Neural cell (in vitro differentiated cells): ENCODE measurements around the gene DIAPH1. TPM values are rescaled to one million over a fixed set of nuclear protein-coding genes. Genes with fewer than 3 reads are reported as not detected.

ENCODE experiments used
- H2AFZ ChIP-seq: fragments of 200-600, 300-800 bp; sonication (generic), shearing (Covaris generic); 2 replicates; pipeline ENCODE4 v1.6.0; 2014; ENCODE audit warnings: low read depth, mild to moderate bottlenecking, antibody characterized with exemption, low read length, moderate library complexity
- H3F3A ChIP-seq: fragments of 200-600 bp; shearing (Covaris generic); 2 replicates; pipeline ENCODE4 v1.6.1; 2016; ENCODE audit warnings: mild to moderate bottlenecking, moderate library complexity, mixed read lengths, antibody characterized with exemption, low read length; ENCODE audit not compliant: insufficient read depth, poor library complexity, severe bottlenecking
- H3K27ac ChIP-seq: fragments of 200-600, 300-800 bp; sonication (generic), shearing (Covaris generic); 2 replicates; pipeline ENCODE4 v1.5.1; 2014; ENCODE audit warnings: mild to moderate bottlenecking, low read length, moderate library complexity
- H3K27me3 ChIP-seq: fragments of 300-800, 200-600 bp; sonication (generic), shearing (Covaris generic); 2 replicates; pipeline ENCODE4 v1.6.0; 2014; ENCODE audit warnings: mild to moderate bottlenecking, low read depth, low read length, moderate library complexity; ENCODE audit not compliant: insufficient read depth
- H3K36me3 ChIP-seq: fragments of 300-800, 200-600 bp; sonication (generic), shearing (Covaris generic); 2 replicates; pipeline ENCODE4 v1.5.1; 2014; ENCODE audit warnings: mild to moderate bottlenecking, antibody characterized with exemption, low read length, moderate library complexity; ENCODE audit not compliant: insufficient read depth
- H3K4me2 ChIP-seq: fragments of 300-800, 200-600 bp; sonication (generic), shearing (Covaris generic); 2 replicates; pipeline ENCODE4 v1.6.0; 2014; ENCODE audit warnings: mild to moderate bottlenecking, low read length
- H3K4me3 ChIP-seq: fragments of 300-800, 200-600 bp; sonication (generic), shearing (Covaris generic); 2 replicates; pipeline ENCODE4 v1.5.1; 2014; ENCODE audit warnings: mild to moderate bottlenecking, low read length, moderate library complexity
- H3K79me2 ChIP-seq: fragments of 200-600 bp; shearing (Covaris generic); replicated peaks from 2 replicates; pipeline ENCODE4 v1.6.0; 2014; ENCODE audit warnings: mild to moderate bottlenecking, low read length, moderate library complexity; ENCODE audit not compliant: insufficient read depth
- H3K9ac ChIP-seq: fragments of 300-800, 200-600 bp; sonication (generic), shearing (Covaris generic); 2 replicates; pipeline ENCODE4 v1.6.1; 2016; ENCODE audit warnings: mild to moderate bottlenecking, low read length, mixed read lengths
- H3K9me2 ChIP-seq: fragments of 200-600 bp; shearing (Covaris generic); 2 replicates; pipeline ENCODE4 v1.6.1; 2016; ENCODE audit warnings: mild to moderate bottlenecking, low read length, mixed read lengths; ENCODE audit not compliant: insufficient read depth
- H3K9me3 ChIP-seq: fragments of 200-600, 300-800 bp; sonication (generic), shearing (Covaris generic); 2 replicates; pipeline ENCODE4 v1.6.1; 2016; ENCODE audit warnings: mild to moderate bottlenecking, mixed run types, low read length, moderate library complexity, mixed read lengths
- H4K20me1 ChIP-seq: fragments of 200-600 bp; shearing (Covaris generic); 2 replicates; pipeline ENCODE4 v1.6.1; 2016; ENCODE audit warnings: mild to moderate bottlenecking, mixed run types; ENCODE audit not compliant: insufficient read depth
- CTCF ChIP-seq: fragments of 450-650 bp; IDR thresholded peaks from 2 replicates; pipeline ENCODE4 v1.5.1; 2014; ENCODE audit warnings: antibody characterized with exemption, mild to moderate bottlenecking, moderate library complexity; ENCODE audit not compliant: poor library complexity, severe bottlenecking
- EZH2 ChIP-seq: fragments of 200-600, 300-800 bp; shearing (Covaris generic), sonication (generic); IDR thresholded peaks from 2 replicates; pipeline ENCODE4 v1.6.1; 2014; ENCODE audit warnings: antibody characterized with exemption, low read length, borderline replicate concordance, mild to moderate bottlenecking; ENCODE audit not compliant: insufficient read depth, poor library complexity, severe bottlenecking
- MXI1 ChIP-seq: fragments of 450-650 bp; conservative IDR thresholded peaks from 2 replicates; pipeline ENCODE4 v1.6.1; 2014; ENCODE audit warnings: antibody characterized with exemption, mild to moderate bottlenecking; ENCODE audit not compliant: poor library complexity, severe bottlenecking
- POLR2AphosphoS5 ChIP-seq: IDR thresholded peaks from 2 replicates; pipeline ENCODE4 v1.6.1; 2012
- RAD21 ChIP-seq: fragments of 450-650 bp; conservative IDR thresholded peaks from 2 replicates; pipeline ENCODE4 v1.6.1; 2014; ENCODE audit warnings: antibody characterized with exemption, mild to moderate bottlenecking, moderate library complexity
- REST ChIP-seq: IDR thresholded peaks from 2 replicates; pipeline ENCODE4 v1.6.1; 2012; ENCODE audit warnings: borderline replicate concordance
- SMC3 ChIP-seq: fragments of 450-650 bp; conservative IDR thresholded peaks from 2 replicates; pipeline ENCODE4 v1.6.1; 2014; ENCODE audit warnings: antibody characterized with exemption, mild to moderate bottlenecking, moderate library complexity; ENCODE audit not compliant: poor library complexity
- TAF1 ChIP-seq: IDR thresholded peaks from 2 replicates; pipeline ENCODE4 v1.6.1; 2012; ENCODE audit warnings: low read depth
- polyA plus RNA-seq: library from polyadenylated mRNA; depleted of rRNA; stranded (reverse); fragments of >200 nt; gene quantifications from 2 replicates; pipeline ENCODE4 v1.2.3, GENCODE V29; 2014

Gene DIAPH1
- polyA plus RNA-seq, 1 donor from 2014 or later = 21.9 TPM

DNA sequence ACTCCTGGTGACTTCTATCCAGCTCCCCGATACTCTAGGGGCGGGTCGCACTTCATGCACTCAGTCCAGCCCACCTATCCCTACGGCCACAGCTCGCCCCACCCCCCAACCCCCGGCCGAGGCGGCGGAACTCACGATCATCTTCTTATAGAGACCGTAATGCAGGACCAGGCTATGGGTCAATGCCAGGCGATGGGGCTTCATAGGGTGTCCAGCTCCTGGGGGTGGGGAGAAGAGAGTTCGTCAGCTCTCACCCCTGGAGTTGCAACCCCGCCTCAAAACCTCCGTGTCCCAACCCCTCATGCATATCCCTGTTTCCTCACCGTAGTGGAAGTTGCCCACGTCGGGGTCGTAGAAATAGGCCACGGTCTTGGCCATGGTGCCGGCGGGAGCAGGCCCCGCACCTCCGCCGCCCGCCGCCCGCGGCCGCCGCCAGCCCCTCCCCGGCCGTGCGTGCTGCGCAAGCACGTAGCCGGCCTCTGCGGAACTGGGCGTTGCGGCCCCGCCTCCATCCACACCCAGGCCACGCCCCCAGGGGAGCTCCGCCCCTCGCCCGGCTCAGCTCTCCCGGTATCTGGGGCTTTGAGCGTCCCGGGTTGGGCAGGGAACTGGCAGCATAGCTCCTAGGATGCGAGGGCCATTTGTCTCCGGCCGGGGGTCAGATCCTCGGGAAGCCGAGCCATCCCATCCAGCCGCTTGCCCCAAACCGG is 17.8 kb upstream of the DIAPH1 start, which contains the start of the genes HDAC3 and RELL2:
TSS of gene HDAC3 (minus strand) at position 437 of the 710 bp plus-strand sequence. CDS start at position 378, 59 bp downstream.
TSS of gene RELL2 (plus strand) at position 585 of the 710 bp plus-strand sequence. CDS start 1,229 bp downstream, outside the sequence.
- peak within 1 kb of the TSS; percentile 79 for H3K4me2 ChIP-seq
- peak within 1 kb of the TSS; percentile 88 for H3K9ac ChIP-seq
- H3K27me3 ChIP-seq = no peaks in the 10 kb centered on the region
- no peaks in the 10 kb centered on the region for H3K9me2 ChIP-seq
- TF ChIP-seq CTCF (no peak), REST (no peak), TAF1 (peak; percentile 34), POLR2AphosphoS5 (peak; percentile 89), SMC3 (peak; percentile 19)
- H3K9me3 ChIP-seq = no peaks in the 10 kb centered on the region
- H3K79me2 ChIP-seq = peaks cover 25% of the 10 kb centered on the region
- peak within 1 kb of the TSS; percentile 83 for H3K4me3 ChIP-seq
- H3K36me3 ChIP-seq = peaks cover 9% of the 10 kb centered on the region
- H2AFZ ChIP-seq = peak within 1 kb of the TSS; percentile 80
- no peaks in the 10 kb centered on the region for H3F3A ChIP-seq
- H4K20me1 ChIP-seq = no peaks in the 10 kb centered on the region
- peak within 1 kb of the TSS; percentile 77 for H3K27ac ChIP-seq

- peak overlapping the region; percentile 80 for H2AFZ ChIP-seq
- H3K27me3 ChIP-seq = no peaks in the 10 kb centered on the region
- no peak for TF ChIP-seq SMC3
- TF ChIP-seq TAF1 = no peak
- TF ChIP-seq MXI1 = no peak
- TF ChIP-seq REST = no peak
- TF ChIP-seq RAD21 = no peak
- no peak for TF ChIP-seq POLR2AphosphoS5
- no peak for TF ChIP-seq CTCF
- no peak for TF ChIP-seq EZH2
Measured at GRCh38 chr5:141636106-141636412, 17.3 kb upstream of the DIAPH1 start.

More at GRCh38 chr5:141636106-141636412, 17.3 kb upstream of the DIAPH1 start:
- Histone ChIP-seq H3K36me3 (peaks cover 9% of the 10 kb centered on the region), H3K4me2 (peak overlapping the region; percentile 79), H4K20me1 (no peaks in the 10 kb centered on the region), H3K27ac (peak overlapping the region; percentile 77), H3K9ac (peak overlapping the region; percentile 88), H3K4me3 (peak overlapping the region; percentile 83), H3F3A (no peaks in the 10 kb centered on the region), H3K79me2 (peaks cover 25% of the 10 kb centered on the region), H3K9me2 (no peaks in the 10 kb centered on the region), H3K9me3 (no peaks in the 10 kb centered on the region)
